ENCODE measurements around the gene ZNF705A.
"Not testable (repeated sequence)": the region's sequence is repeated elsewhere in the genome, so short reads cannot be mapped to it uniquely, and the experiment has no call there.

Gene ZNF705A

GRCh38 chr12:8156845-8157244, at the start of gene ZNF705A:
Gene ZNF705A, plus strand, starts transcription at chr12:8157015. Its CDS starts 15,611 bp downstream, at chr12:8172626.
- DNase-seq, result no peak

GRCh38 chr12:8108808-8109398, 47.9 kb upstream of the ZNF705A start:
- peak; percentile 82 to 86 for DNase-seq

GRCh38 chr12:8113117-8113516, 43.7 kb upstream of the ZNF705A start:
- DNase-seq, result not testable (repeated sequence)

- DNase-seq, result no peak
These were observed 36.6 kb upstream of the ZNF705A start for GRCh38 chr12:8120072-8120713.

- no peak for DNase-seq
These were observed 33.5 kb upstream of the ZNF705A start, which contains the start of gene CLEC4A for GRCh38 chr12:8123124-8123912. Gene CLEC4A, plus strand, starts transcription at chr12:8123617. Its CDS starts 262 bp downstream, at chr12:8123879.

GRCh38 chr12:8127138-8127537, 29.7 kb upstream of the ZNF705A start:
- DNase-seq, result no peak

GRCh38 chr12:8133636-8134397, 23.0 kb upstream of the ZNF705A start:
- not testable (repeated sequence) for DNase-seq

- not testable (repeated sequence) for DNase-seq
These were observed 22.4 kb upstream of the ZNF705A start for GRCh38 chr12:8134398-8134930.

- not testable (repeated sequence) for DNase-seq
These were observed 15.2 kb upstream of the ZNF705A start for GRCh38 chr12:8141647-8142046.

- DNase-seq, result no peak
These were observed 13.6 kb upstream of the ZNF705A start for GRCh38 chr12:8143261-8143660.

GRCh38 chr12:8145754-8146441, 10.9 kb upstream of the ZNF705A start:
- no peak for DNase-seq

- DNase-seq, result no peak
These were observed 10.4 kb upstream of the ZNF705A start for GRCh38 chr12:8146442-8146771.

GRCh38 chr12:8154526-8154925, 2.3 kb upstream of the ZNF705A start:
- DNase-seq, result no peak

GRCh38 chr12:8156416-8156815, 399 bp upstream of the ZNF705A start:
- no peak for DNase-seq

- no peak for DNase-seq
These were observed 826 bp downstream of the ZNF705A start for GRCh38 chr12:8157484-8158198.

- not testable (repeated sequence) for DNase-seq
These were observed 16.1 kb downstream of the ZNF705A start for GRCh38 chr12:8172911-8173310.

GRCh38 chr12:8179989-8180585, 23.3 kb downstream of the ZNF705A start:
- peak; percentile 88 to 90 for DNase-seq

- DNase-seq, result not testable (repeated sequence)
These were observed 24.5 kb downstream of the ZNF705A start for GRCh38 chr12:8181271-8181670.

- not testable (repeated sequence) for DNase-seq
These were observed 26.1 kb downstream of the ZNF705A start for GRCh38 chr12:8182923-8183322.

GRCh38 chr12:8183346-8183745, 26.5 kb downstream of the ZNF705A start:
- DNase-seq, result not testable (repeated sequence)

- not testable (repeated sequence) for DNase-seq
These were observed 27.4 kb downstream of the ZNF705A start for GRCh38 chr12:8184206-8184605.
